SU-DHL-6 (cell line): ENCODE measurements around the gene NHSL2.

ENCODE experiments used
- EZH2phosphoT487 ChIP-seq: fragments of 200-600 bp; sonication (generic), shearing (Covaris generic); conservative IDR thresholded peaks from 2 replicates; pipeline ENCODE4 v1.6.1; 2018; ENCODE audit warnings: mild to moderate bottlenecking, antibody characterized with exemption, low read length, moderate library complexity, mixed read lengths
- TF ChIP-seq, protein P1 (sequence below): fragments of 200-600 bp; sonication (generic); IDR thresholded peaks from one replicate; pipeline ENCODE4 v1.5.1; 2017; ENCODE audit warnings: antibody characterized with exemption, mild to moderate bottlenecking, low read length, moderate library complexity; ENCODE audit not compliant: insufficient read depth, poor library complexity, severe bottlenecking

DNA sequence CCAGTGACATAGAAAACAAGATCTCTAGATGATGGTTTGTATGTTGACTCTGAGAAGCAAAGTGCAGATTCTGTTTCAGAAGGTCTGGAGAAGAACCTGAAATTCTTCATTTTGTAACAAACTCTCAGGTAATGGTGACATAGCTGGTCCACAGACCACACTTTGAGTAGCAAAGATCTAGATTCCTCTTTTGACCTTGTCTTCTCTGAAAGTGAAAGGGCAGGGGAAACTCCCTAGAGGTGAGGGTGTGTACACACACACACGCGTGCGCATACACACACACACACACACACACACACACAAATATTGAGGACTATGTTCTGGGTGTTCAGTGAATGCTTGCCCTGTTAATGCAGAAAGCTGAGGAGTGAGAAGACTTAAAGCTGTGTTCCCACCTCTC is 110.1 kb downstream of the NHSL2 start:
- TF ChIP-seq, protein P1, sequence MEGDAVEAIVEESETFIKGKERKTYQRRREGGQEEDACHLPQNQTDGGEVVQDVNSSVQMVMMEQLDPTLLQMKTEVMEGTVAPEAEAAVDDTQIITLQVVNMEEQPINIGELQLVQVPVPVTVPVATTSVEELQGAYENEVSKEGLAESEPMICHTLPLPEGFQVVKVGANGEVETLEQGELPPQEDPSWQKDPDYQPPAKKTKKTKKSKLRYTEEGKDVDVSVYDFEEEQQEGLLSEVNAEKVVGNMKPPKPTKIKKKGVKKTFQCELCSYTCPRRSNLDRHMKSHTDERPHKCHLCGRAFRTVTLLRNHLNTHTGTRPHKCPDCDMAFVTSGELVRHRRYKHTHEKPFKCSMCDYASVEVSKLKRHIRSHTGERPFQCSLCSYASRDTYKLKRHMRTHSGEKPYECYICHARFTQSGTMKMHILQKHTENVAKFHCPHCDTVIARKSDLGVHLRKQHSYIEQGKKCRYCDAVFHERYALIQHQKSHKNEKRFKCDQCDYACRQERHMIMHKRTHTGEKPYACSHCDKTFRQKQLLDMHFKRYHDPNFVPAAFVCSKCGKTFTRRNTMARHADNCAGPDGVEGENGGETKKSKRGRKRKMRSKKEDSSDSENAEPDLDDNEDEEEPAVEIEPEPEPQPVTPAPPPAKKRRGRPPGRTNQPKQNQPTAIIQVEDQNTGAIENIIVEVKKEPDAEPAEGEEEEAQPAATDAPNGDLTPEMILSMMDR, result no peak
- TF ChIP-seq EZH2phosphoT487, result no peak
